CD14-positive monocyte (primary cell): ENCODE measurements around the gene SHB. TPM values are rescaled to one million over a fixed set of nuclear protein-coding genes. Genes with fewer than 3 reads are reported as not detected.
A peak's percentile ranks its signal among the peaks of the same experiment; 100 is the strongest.

Experiments
- DNase-seq, 3 donors: peaks; one replicate each; pipeline ENCODE4 v3.0.0-alpha.2; 2011 to 2022
- H2AFZ ChIP-seq: 2 replicates; pipeline ENCODE4 v1.6.0; 2012; ENCODE audit warnings: mild to moderate bottlenecking, low read depth, low read length, inconsistent platforms; ENCODE audit not compliant: insufficient read depth, poor library complexity, severe bottlenecking
- H3K27ac ChIP-seq, 2 donors: 1 replicate in 1 of 2; 2 replicates in 1 of 2; pipeline ENCODE4 v1.5.1; 2012 to 2013; ENCODE audit warnings: low read length in 2 of 2, control low read depth in 1 of 2, inconsistent platforms in 1 of 2, low read depth in 1 of 2, mild to moderate bottlenecking in 1 of 2
- H3K27me3 ChIP-seq, 2 donors: one replicate each; pipeline versions ENCODE4 v1.6.0 to v1.6.1; 2011 to 2013; ENCODE audit warnings: low read length in 2 of 2; ENCODE audit not compliant: control insufficient read depth in 2 of 2, insufficient read depth in 2 of 2
- H3K36me3 ChIP-seq, 2 donors: replicated peaks in 1 of 2; 1 replicate in 1 of 2; 2 replicates in 1 of 2; pipeline versions ENCODE4 v1.5.1 to v1.6.1; 2012 to 2013; ENCODE audit warnings: low read length in 2 of 2, control low read depth in 1 of 2, inconsistent platforms in 1 of 2, mild to moderate bottlenecking in 1 of 2; ENCODE audit not compliant: insufficient read depth in 2 of 2, control insufficient read depth in 1 of 2
- H3K4me1 ChIP-seq, 2 donors: 1 replicate in 1 of 2; 2 replicates in 1 of 2; pipeline versions ENCODE4 v1.5.1 to v1.6.1; 2012 to 2013; ENCODE audit warnings: low read length in 2 of 2, control low read depth in 1 of 2, inconsistent platforms in 1 of 2, mild to moderate bottlenecking in 1 of 2, moderate library complexity in 1 of 2; ENCODE audit not compliant: insufficient read depth in 2 of 2, control insufficient read depth in 1 of 2
- H3K4me2 ChIP-seq: replicated peaks from 2 replicates; pipeline ENCODE3; 2012; ENCODE audit warnings: low read length, moderate library complexity, mild to moderate bottlenecking; ENCODE audit not compliant: poor library complexity, severe bottlenecking; ENCODE audit errors: extremely low read depth
- H3K4me3 ChIP-seq, 3 experiments: fragments of 200-600 bp in 1 of 3; sonication (generic) in 1 of 3; replicated peaks in 1 of 3; 1 replicate in 2 of 3; 2 replicates in 1 of 3; pipeline ENCODE4 v1.5.1; 2011 to 2013; ENCODE audit warnings: low read length in 3 of 3, mild to moderate bottlenecking in 3 of 3, control low read depth in 2 of 3, low read depth in 2 of 3, inconsistent platforms in 1 of 3, moderate library complexity in 1 of 3
- H3K79me2 ChIP-seq: 2 replicates; pipeline ENCODE4 v1.6.0; 2012; ENCODE audit warnings: mild to moderate bottlenecking, control low read depth, inconsistent platforms, low read length, moderate library complexity; ENCODE audit not compliant: insufficient read depth
- H3K9ac ChIP-seq: 2 replicates; pipeline ENCODE4 v1.6.0; 2017; ENCODE audit warnings: low read length, mild to moderate bottlenecking; ENCODE audit not compliant: insufficient read depth, poor library complexity, severe bottlenecking
- H3K9me3 ChIP-seq, 2 donors: replicated peaks in 1 of 2; 1 replicate in 1 of 2; 2 replicates in 1 of 2; pipeline versions ENCODE4 v1.5.1 to v1.6.1; 2012 to 2013; ENCODE audit warnings: low read length in 2 of 2, control low read depth in 1 of 2; ENCODE audit not compliant: control insufficient read depth in 1 of 2, insufficient read depth in 1 of 2
- H4K20me1 ChIP-seq: 2 replicates; pipeline ENCODE4 v1.6.0; 2012; ENCODE audit warnings: mild to moderate bottlenecking, low read length, control low read depth, moderate library complexity; ENCODE audit not compliant: insufficient read depth
- H3K27ac Mint-ChIP-seq, 7 donors: one replicate each; pipeline ENCODE4 v1.8.0; 2020; ENCODE audit warnings: mild to moderate bottlenecking in 7 of 7, mixed read lengths in 7 of 7, moderate library complexity in 6 of 7, inconsistent platforms in 2 of 7
- H3K27me3 Mint-ChIP-seq, 3 donors: one replicate each; pipeline ENCODE4 v1.8.0; 2021 to 2022; ENCODE audit warnings: low read depth in 3 of 3, mild to moderate bottlenecking in 3 of 3, mixed read lengths in 3 of 3, moderate library complexity in 3 of 3, inconsistent platforms in 1 of 3
- H3K36me3 Mint-ChIP-seq, 2 donors: one replicate each; pipeline ENCODE4 v1.8.0; 2020; ENCODE audit warnings: mixed read lengths in 2 of 2, inconsistent platforms in 1 of 2, mild to moderate bottlenecking in 1 of 2
- H3K4me1 Mint-ChIP-seq: one replicate; pipeline ENCODE4 v1.8.0; 2020; ENCODE audit warnings: mild to moderate bottlenecking, mixed read lengths
- H3K4me3 Mint-ChIP-seq, 2 donors: one replicate each; pipeline ENCODE4 v1.8.0; 2020; ENCODE audit warnings: mild to moderate bottlenecking in 2 of 2, mixed read lengths in 2 of 2, moderate library complexity in 1 of 2
- H3K9me3 Mint-ChIP-seq, 7 donors: one replicate each; pipeline ENCODE4 v1.8.0; 2020 to 2022; ENCODE audit warnings: mixed read lengths in 7 of 7, mild to moderate bottlenecking in 6 of 7, moderate library complexity in 6 of 7, inconsistent platforms in 2 of 7
- WGBS: methylation state at CpG from one replicate; pipeline ENCODE4 v1.1.5; 2013; ENCODE audit warnings: missing lambda C conversion rate; ENCODE audit not compliant: insufficient coverage; 5-methylcytosine and 5-hydroxymethylcytosine counted together
- intact Hi-C, 2 donors: fragments of 100-400 bp; cut with micrococcal nuclease; formaldehyde crosslinking; loops; one replicate each; pipeline versions ENCODE4 v1.15.0 to v1.15.1; 2023
- polyA plus RNA-seq, 3 donors: library from polyadenylated mRNA; depleted of rRNA in 1 of 3; unstranded in 2 of 3; stranded (reverse) in 1 of 3; fragments of 300-500 nt in 2 of 3; fragments of >200 nt in 1 of 3; fragmentation: Illumina TruSeq in 2 of 3; gene quantifications; 1 replicate in 2 of 3; 2 replicates in 1 of 3; pipeline ENCODE4 v1.2.3, GENCODE V29; 2012 to 2021
- TF ChIP-seq, protein P1 (sequence below): fragments of 200-600 bp; IDR thresholded peaks from one replicate; pipeline ENCODE4 v1.8.0; 2022; ENCODE audit warnings: antibody characterized with exemption, mild to moderate bottlenecking

The SHB gene
- polyA plus RNA-seq, 3 donors, result 0.27 to 1.3 (median 0.31) TPM

GRCh38 chr9:37967761-37968080 is 101.3 kb downstream of the SHB start:
- no peak overlapping the region for H2AFZ ChIP-seq
- Mint-ChIP-seq H3K36me3 (peaks cover 4 to 6% of the 10 kb centered on the region in 2 donors), H3K9me3 (peaks cover 0 to 1% (median 0%) of the 10 kb centered on the region in 7 donors), H3K27me3 (no peaks in the 10 kb centered on the region), H3K4me1 (peaks cover 36% of the 10 kb centered on the region), H3K4me3 (no peak overlapping the region), H3K27ac (peak overlapping the region in 1 of 7 donors; percentile 86)
- H3K4me2 ChIP-seq, result no peak overlapping the region
- intact Hi-C loops, result loop anchor here in 1 of 2 donors (10.0 kb wide), 1 partner anchor 97 kb away; the partner anchor contains the start of gene SHB
- no peaks in the 10 kb centered on the region for H3K36me3 ChIP-seq
- no peaks in the 10 kb centered on the region for H3K27me3 ChIP-seq
- no peak overlapping the region for H3K4me3 ChIP-seq
- TF ChIP-seq, protein P1, sequence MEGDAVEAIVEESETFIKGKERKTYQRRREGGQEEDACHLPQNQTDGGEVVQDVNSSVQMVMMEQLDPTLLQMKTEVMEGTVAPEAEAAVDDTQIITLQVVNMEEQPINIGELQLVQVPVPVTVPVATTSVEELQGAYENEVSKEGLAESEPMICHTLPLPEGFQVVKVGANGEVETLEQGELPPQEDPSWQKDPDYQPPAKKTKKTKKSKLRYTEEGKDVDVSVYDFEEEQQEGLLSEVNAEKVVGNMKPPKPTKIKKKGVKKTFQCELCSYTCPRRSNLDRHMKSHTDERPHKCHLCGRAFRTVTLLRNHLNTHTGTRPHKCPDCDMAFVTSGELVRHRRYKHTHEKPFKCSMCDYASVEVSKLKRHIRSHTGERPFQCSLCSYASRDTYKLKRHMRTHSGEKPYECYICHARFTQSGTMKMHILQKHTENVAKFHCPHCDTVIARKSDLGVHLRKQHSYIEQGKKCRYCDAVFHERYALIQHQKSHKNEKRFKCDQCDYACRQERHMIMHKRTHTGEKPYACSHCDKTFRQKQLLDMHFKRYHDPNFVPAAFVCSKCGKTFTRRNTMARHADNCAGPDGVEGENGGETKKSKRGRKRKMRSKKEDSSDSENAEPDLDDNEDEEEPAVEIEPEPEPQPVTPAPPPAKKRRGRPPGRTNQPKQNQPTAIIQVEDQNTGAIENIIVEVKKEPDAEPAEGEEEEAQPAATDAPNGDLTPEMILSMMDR, result no peak
- H3K4me1 ChIP-seq, result peaks cover 3 to 15% of the 10 kb centered on the region in 2 donors
- no peak overlapping the region for H3K27ac ChIP-seq
- no peak for DNase-seq
- WGBS, result 100% methylated on average over 1 of the region's 6 CpGs
- H3K9ac ChIP-seq, result no peak overlapping the region
- H4K20me1 ChIP-seq, result no peaks in the 10 kb centered on the region
- H3K79me2 ChIP-seq, result no peaks in the 10 kb centered on the region
- H3K9me3 ChIP-seq, result no peaks in the 10 kb centered on the region

DNA sequence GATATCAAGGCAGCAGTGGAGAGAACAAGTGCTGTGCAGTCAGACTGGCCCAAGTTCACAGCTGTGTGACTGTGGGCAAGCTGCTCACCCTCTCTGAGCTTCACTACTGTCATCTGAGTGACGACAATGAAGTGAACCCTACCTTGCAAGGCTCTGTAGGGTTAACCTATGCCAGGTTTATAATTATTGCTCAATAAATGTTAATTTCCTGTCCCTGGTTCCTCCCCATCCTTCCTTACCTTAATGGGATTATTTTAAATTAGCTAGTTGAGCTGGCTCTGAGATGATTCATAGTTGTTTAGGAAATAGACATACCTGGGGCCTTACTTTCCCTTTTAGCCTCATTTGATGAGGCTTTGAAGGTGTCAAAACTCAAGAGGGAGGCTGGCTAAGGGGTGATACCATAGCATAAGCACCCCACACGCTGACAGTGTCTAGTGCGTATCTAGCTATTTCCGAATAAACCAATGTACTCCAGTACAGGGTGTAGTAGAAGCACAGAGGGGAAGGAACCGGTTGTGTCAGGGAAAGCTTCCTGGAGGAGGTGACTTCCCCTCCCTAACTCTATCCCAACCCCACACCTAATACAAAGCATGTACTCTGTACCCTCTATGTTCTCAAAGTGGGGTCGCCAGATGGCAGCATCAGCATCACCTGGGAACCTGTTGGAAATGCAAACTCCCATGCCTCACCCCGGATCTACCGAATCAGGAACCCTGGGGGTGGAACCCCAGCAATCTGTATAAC is 101.8 kb downstream of the SHB start:
- no peak overlapping the region for H3K4me2 ChIP-seq
- no peaks in the 10 kb centered on the region for H3K27me3 ChIP-seq
- TF ChIP-seq, protein P1, result no peak
- no peak overlapping the region for H3K4me3 Mint-ChIP-seq
- no peak overlapping the region for H3K4me3 ChIP-seq
- H4K20me1 ChIP-seq, result no peaks in the 10 kb centered on the region
- H2AFZ ChIP-seq, result no peak overlapping the region
- H3K4me1 ChIP-seq, result peaks cover 3 to 15% of the 10 kb centered on the region in 2 donors
- H3K27me3 Mint-ChIP-seq, result no peaks in the 10 kb centered on the region
- intact Hi-C loops, result loop anchor here in 1 of 2 donors (10.0 kb wide), 1 partner anchor 98 kb away; the partner anchor contains the start of gene SHB
- peaks cover 0 to 1% (median 0%) of the 10 kb centered on the region in 7 donors for H3K9me3 Mint-ChIP-seq
- DNase-seq, result no peak
- H3K27ac ChIP-seq, result no peak overlapping the region
- H3K4me1 Mint-ChIP-seq, result peaks cover 36% of the 10 kb centered on the region
- H3K27ac Mint-ChIP-seq, result no peak overlapping the region
- H3K36me3 ChIP-seq, result no peaks in the 10 kb centered on the region
- H3K36me3 Mint-ChIP-seq, result peaks cover 4 to 6% of the 10 kb centered on the region in 2 donors
- H3K79me2 ChIP-seq, result no peaks in the 10 kb centered on the region
- no peaks in the 10 kb centered on the region for H3K9me3 ChIP-seq
- 85% methylated on average over 3 of the region's 8 CpGs for WGBS
- H3K9ac ChIP-seq, result no peak overlapping the region
